NT2/D1 (cell line): ENCODE data around the gene CLDN5.

Source experiments
- DNase-seq: peaks from one replicate; pipeline ENCODE4 v3.0.0-alpha.2; 2011; ENCODE audit warnings: low read depth, low spot score
- H3K27me3 ChIP-seq: 2 replicates; pipeline ENCODE4 v1.6.0; 2011; ENCODE audit warnings: mild to moderate bottlenecking; ENCODE audit not compliant: insufficient read length, insufficient read depth
- H3K36me3 ChIP-seq: 2 replicates; pipeline ENCODE4 v1.6.1; 2011; ENCODE audit warnings: mild to moderate bottlenecking, low read length, mixed read lengths; ENCODE audit not compliant: insufficient read depth, insufficient read length
- H3K4me1 ChIP-seq: 2 replicates; pipeline ENCODE4 v1.5.1; 2011; ENCODE audit not compliant: insufficient read depth, insufficient read length
- H3K4me3 ChIP-seq: 2 replicates; pipeline ENCODE4 v1.5.1; 2011; ENCODE audit warnings: low read depth; ENCODE audit not compliant: insufficient read length
- H3K9ac ChIP-seq: 2 replicates; pipeline ENCODE4 v1.6.0; 2011; ENCODE audit warnings: low read depth; ENCODE audit not compliant: insufficient read length
- H3K9me3 ChIP-seq: 2 replicates; pipeline ENCODE4 v1.5.1; 2011; ENCODE audit warnings: mild to moderate bottlenecking, low read length; ENCODE audit not compliant: insufficient read depth
- SUZ12 ChIP-seq: IDR thresholded peaks from 2 replicates; pipeline ENCODE4 v1.6.1; 2011; ENCODE audit not compliant: insufficient read length, insufficient read depth; ENCODE audit errors: extremely low read depth
- YY1 ChIP-seq: IDR thresholded peaks from 2 replicates; pipeline ENCODE4 v1.6.1; 2011; ENCODE audit not compliant: insufficient read length, insufficient read depth
- ZNF274 ChIP-seq: IDR thresholded peaks from 2 replicates; pipeline ENCODE4 v1.6.1; 2011; ENCODE audit warnings: mild to moderate bottlenecking, low read depth, low read length

CLDN5 gene

DNA sequence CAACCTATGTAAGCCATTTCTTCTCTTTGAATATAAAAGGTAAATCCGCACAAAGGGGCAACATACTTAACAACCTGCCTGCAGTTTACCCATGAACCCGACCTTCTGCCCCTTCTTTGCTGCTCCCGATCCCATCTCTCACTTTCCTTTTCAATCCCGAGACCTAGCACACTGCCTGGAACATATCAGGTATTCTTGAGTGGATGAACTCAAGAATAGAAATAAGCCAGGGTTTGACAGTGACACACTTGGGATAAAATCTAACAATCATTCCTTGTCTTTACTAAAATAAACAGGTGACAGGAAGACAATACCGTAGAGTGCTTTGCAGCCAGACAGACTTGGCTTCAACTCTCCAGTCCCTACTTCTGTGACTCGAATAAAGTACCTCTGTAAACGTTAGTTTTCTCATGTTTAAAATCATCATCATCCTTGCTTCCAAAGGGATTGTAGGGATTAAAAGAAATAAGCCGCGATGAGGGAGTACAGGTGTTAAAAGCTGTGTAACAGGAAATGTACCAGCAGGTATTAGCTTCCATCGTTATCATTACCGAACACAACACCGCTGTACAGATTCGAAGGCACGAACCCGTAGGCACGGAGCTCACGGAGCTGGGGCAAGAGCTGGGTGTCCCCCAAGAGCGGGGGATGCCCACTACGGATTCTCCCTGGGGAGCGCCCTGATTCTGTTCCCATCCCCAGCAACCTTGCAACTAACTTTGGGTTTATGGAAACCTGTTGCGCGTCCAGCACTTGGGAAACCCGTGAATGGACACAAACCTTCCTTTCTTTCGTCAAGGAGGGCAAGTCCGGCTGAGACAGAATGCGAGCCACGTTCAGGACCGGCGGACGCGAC lies 45.9 kb downstream of the CLDN5 start:
- no peaks in the 10 kb centered on the region for H3K9me3 ChIP-seq
- DNase-seq, result no peak
- no peaks in the 10 kb centered on the region for H3K4me1 ChIP-seq
- H3K27me3 ChIP-seq, result no peaks in the 10 kb centered on the region
- H3K9ac ChIP-seq, result peak overlapping the region; percentile 98
- TF ChIP-seq ZNF274, result no peak
- no peak for TF ChIP-seq YY1
- TF ChIP-seq SUZ12, result no peak
- peaks cover 38% of the 10 kb centered on the region for H3K36me3 ChIP-seq
- peak overlapping the region; percentile 95 for H3K4me3 ChIP-seq

DNA sequence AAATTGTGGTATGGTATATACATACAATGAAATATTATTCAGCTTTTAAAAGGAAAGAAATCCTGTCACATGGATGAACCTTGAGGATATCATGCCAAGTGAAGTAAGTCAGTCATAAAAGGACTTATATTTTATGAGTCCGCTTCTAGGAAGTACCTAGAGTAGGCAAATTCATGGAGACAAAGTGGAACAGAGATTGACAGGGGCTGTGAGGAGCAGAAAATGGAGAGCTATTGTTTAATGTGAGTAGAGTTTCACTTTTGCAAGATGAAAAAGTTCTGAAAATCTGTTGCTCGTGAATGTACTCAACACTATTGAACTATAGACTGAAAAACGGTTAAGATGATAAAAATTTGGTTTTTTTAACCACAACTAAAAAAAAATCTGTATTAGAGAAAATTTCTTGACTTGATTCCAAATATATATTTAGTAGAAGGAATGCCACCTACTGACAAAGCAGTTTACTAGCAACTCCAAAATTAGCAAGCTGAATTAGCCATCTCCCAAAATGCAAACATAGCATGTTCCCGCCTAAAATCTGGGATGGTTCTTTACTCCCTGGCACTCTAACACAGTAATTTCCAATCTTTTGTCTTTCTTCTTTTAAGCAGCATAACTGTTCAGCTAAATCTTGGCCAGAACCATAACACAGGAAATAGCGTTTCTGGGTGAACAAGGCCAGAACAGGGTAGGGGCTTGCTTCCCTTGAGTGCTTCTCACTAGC lies 46.7 kb downstream of the CLDN5 start:
- TF ChIP-seq ZNF274, result no peak
- no peak for TF ChIP-seq SUZ12
- no peak for TF ChIP-seq YY1
- Histone ChIP-seq H3K4me1 (no peaks in the 10 kb centered on the region), H3K9me3 (no peaks in the 10 kb centered on the region), H3K4me3 (peak overlapping the region; percentile 95), H3K36me3 (peaks cover 42% of the 10 kb centered on the region), H3K9ac (peak overlapping the region; percentile 98), H3K27me3 (no peaks in the 10 kb centered on the region)
- DNase-seq, result no peak

DNA sequence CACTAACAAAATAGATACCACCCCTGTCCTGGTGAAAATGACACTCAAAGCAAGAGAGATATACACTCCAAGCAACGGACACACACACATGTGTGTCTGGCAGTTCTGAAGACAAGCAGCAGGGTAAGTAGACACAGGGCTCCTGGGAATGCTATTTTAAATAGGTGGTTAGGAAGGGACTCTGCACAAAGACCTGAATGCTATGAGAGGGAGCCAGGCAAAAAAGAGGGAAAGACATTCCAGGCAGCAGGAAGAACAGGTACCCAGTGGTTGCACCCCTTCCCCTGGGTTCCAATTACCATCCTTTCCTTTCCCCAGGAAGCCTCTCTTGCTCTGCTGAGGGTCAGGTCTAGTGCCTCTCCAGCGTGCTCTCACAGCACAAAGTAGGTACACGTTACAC lies 48.2 kb downstream of the CLDN5 start:
- TF ChIP-seq ZNF274 (no peak), YY1 (no peak), SUZ12 (no peak)
- Histone ChIP-seq H3K4me1 (no peaks in the 10 kb centered on the region), H3K27me3 (no peaks in the 10 kb centered on the region), H3K36me3 (peaks cover 50% of the 10 kb centered on the region), H3K4me3 (no peak overlapping the region), H3K9me3 (no peaks in the 10 kb centered on the region), H3K9ac (no peak overlapping the region)
- no peak for DNase-seq

DNA sequence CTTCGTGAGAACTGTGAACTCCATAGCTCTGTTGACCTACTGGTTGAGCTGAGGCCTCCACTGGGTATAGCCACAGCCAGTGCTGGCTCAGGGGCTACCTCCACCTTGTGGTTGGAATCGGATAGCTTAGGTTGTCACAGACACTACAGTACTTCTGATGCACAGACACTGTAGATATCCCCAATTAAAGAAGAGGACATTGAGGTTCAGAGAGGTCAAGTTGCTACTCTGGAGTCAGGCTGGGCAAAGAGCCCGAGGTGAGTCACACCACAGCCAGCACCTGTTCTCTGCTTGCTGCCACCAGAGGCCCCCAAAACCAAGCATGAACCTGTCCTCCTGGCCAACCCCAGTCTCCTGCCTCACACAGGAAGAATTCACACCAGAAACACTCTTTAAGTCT lies 50.6 kb downstream of the CLDN5 start:
- TF ChIP-seq ZNF274, result no peak
- no peak for TF ChIP-seq SUZ12
- TF ChIP-seq YY1, result no peak

More for the DNA sequence above, 50.6 kb downstream of the CLDN5 start:
- peaks cover 74% of the 10 kb centered on the region for H3K36me3 ChIP-seq
- no peaks in the 10 kb centered on the region for H3K4me1 ChIP-seq
- no peak overlapping the region for H3K9ac ChIP-seq
- no peak for DNase-seq
- no peaks in the 10 kb centered on the region for H3K9me3 ChIP-seq
- no peaks in the 10 kb centered on the region for H3K27me3 ChIP-seq
- H3K4me3 ChIP-seq, result no peak overlapping the region
